ENCODE data around the gene RAC2.

RAC2 gene

DNA sequence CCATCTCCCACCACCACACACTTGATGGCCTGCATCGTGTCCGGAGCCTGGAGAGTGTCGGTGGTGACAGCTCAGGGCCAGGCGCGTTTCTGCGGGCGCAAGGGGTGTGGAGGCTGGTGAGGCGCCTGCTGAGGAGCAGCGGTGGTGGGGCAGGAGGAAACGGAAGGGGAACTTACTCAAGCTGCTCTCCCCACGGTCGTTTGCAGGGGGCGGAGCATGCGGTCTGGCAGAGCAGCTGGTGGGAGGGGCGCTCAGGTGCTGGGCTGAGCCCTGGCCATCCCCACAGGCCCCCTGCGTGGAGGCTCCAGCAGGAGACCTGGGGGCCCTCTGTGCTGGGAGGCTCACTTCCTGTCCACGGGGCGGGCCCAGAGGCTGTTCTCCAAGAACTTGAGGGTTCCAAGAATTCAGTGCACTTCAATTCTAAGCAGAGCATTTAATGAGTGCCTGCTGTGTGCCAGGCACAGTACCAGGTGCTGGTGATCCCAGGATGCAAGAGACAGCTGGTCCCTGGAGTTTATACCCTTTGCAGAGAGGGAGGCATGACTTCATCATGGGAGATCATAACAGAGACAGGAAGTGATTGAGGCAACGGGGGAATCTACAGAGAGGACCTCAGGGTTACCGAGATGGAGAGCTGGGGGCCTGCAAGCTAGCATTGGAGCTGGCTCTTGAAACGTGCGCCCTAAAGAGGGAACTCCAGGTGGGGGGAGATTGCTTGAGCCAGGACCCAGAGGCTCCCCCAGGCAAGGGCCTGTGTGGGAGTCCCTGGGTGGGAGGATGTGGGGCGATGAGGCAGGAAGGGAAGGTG lies at the start of gene RAC2:
Gene RAC2 (minus strand): TSS at position 156 of the 808 bp plus-strand sequence. CDS start 121 bp downstream, at position 35.
- peak; percentile 73 for DNase-seq (ENCODE audit: low read depth, low spot score)

DNA sequence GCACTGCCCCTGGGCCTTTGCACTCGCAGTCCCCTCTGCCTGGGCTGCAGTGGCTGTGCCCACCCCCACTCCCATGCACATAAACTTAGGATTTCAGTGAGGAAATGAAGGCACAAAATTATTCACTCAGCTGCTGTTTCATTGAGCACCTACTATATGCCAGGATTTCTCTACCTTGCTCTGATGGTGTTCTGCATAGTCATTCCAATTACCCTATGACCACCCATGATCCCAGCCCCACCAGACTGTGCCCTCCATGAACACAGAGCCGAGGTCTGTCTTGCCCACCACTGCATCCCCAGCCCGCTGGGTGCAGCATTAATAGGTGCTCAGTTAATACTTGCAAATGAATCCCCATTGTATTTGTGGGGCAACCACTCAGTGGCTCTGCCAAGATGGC lies 49.1 kb upstream of the RAC2 start:
- DNase-seq (ENCODE audit: low read depth, low spot score), result no peak

DNA sequence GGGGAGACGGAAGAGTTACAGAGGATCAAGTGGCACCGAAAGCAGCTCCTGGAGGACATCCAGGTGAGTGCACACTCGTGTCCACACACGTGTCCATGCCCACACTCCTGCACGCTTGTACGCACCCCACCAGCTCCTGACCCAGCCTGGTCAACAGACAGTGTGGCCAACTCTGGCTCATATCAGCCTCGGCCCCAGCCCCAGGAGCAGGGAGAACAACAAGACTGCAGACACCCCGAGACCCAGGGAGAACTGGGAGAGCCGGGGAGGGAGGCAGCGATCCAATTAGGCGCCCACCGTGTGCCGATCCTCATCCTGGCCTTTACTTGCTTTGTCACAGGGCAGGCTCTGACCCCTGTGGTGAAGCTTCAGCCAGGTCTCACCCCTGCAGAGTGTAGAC lies 48.6 kb upstream of the RAC2 start:
- no peak for DNase-seq (ENCODE audit: low read depth, low spot score)

DNA sequence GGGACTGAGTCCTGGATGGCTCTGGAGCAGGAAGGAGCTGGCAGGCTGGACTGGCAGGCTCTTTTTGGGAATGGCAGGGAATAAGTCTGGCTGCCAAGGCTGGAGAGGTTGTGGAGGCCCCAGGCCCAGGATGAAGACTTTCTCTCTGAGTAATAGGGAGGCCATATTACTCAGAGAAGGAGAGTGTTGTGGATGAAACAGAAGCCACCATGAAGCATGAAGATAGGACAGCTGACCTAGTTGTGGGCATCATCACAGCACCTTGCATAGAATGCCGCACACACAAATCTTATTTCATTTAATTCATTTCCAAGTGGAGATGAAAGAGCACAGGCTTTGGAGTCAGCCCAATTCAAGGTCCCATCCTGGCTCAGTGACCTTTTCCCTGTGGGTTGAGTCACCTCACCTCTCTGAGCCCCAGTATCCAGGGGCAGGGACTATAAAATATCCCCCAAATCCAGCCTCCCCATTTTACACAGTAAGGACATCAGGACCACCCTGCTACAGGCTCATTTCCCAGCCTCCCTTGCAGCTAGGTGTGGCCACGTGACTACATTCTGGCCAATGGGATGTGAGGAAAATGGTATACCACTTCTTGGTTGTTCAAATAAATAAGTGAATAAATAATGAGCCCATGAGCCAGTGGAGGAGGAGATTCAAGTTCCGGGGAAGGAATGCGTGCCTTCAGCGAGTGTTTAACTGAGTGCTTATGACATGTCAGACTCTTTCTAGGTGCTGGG lies 47.7 kb upstream of the RAC2 start:
- DNase-seq (ENCODE audit: low read depth, low spot score), result no peak

DNA sequence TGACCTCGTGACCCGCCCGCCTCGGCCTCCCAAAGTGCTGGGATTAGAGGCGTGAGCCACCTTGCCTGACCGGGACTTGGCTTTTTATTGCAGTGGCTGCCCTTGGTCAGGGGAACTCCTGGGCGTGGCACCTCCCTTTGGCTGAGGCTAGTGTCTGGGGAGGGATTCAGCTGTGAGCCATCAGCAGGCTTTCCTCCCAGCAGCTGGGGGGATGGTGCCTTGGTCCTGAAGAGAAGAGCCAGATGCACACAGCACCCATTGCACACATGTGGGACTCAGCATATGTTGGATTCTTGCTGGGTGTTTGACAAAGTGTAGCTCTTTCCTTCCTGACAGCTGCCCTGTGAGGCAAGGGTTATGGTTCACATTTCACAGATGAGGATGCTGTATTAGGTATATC lies 46.7 kb upstream of the RAC2 start:
- no peak for DNase-seq (ENCODE audit: low read depth, low spot score)

DNA sequence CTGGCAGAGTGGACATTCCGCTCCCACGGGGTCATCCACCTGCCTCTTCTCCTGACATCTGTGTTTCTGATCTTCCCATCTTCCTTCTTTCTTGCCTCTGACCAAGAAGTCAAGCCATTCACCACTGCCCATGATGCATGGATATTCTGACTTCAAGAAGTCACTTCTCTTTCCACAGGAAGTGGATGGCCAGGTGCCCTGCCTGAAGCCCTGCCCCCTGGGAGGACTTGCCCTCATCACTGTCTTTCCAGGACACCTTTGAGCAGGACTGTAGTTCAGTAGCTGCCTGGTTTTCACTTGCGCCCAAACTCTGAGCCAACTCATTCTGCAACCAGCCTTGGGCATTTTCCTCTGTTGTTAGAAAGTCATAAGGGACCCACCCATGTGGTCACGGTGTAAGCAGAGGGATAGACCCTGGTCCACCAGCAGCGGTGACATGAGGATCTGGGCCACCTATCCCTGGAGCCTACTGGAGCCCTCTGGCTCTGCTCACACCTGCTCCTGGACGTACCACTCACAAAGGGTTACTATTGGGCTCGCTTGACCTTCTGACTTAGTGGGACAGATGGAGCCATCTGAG lies 45.2 kb upstream of the RAC2 start:
- DNase-seq (ENCODE audit: low read depth, low spot score), result no peak

DNA sequence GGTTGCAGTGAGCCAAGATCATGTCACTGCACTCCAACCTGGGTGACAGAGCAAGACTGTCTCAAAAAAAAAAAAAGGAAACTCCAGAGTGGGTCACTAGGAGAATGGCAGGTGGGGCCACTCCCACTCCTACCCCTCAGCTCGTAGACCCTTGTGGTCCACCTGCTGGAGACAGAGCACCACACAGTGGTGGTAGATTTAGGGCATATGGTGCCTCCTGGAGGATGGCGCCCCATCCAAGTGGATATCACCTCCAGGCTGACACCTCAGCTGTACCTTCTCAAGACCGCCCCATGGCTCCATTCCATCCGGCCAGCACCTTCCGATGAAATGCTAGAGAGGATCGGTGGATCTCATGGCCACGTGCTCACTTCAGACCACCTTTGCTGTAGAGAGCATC lies 44.5 kb upstream of the RAC2 start:
- DNase-seq (ENCODE audit: low read depth, low spot score), result no peak

DNA sequence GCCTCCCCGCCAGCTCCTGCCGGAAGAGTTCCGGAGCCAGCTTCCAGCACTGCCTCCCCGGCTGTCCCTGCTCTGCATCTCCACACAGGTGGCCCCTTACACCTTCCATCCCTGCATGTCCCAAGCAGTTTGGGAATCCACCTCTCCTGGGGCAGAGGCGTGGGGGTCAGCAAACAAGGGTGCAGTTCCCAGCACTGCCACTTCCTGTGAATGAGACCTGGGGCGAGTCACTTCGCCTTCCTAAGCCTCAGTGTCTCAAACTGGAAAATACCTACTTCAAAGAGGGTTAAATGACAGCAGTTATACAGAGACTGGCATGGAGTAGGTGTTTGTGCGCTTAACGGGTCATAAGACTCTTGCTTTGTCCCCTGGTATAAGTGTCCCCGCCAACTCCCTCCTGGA lies 43.5 kb upstream of the RAC2 start:
- no peak for DNase-seq (ENCODE audit: low read depth, low spot score)

DNA sequence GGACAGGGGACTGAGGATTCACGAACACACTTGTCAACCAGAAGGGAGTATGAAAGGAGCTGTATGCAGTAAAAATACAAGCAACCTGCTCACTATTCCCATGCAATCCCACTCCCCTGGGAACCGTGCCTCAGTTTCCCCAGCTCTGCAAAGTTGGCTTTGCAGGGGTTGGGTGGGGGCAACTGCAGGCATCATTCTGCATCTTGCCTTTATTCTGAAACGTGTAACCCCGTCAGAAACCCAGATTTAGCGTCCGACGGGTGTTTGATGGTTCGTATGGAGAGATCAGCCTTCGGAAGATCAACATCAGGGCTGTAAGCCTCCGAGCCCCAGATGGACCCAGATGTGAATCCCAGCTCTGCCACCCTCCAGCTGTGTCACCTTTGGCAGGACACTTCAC lies 41.9 kb upstream of the RAC2 start:
- no peak for DNase-seq (ENCODE audit: low read depth, low spot score)

DNA sequence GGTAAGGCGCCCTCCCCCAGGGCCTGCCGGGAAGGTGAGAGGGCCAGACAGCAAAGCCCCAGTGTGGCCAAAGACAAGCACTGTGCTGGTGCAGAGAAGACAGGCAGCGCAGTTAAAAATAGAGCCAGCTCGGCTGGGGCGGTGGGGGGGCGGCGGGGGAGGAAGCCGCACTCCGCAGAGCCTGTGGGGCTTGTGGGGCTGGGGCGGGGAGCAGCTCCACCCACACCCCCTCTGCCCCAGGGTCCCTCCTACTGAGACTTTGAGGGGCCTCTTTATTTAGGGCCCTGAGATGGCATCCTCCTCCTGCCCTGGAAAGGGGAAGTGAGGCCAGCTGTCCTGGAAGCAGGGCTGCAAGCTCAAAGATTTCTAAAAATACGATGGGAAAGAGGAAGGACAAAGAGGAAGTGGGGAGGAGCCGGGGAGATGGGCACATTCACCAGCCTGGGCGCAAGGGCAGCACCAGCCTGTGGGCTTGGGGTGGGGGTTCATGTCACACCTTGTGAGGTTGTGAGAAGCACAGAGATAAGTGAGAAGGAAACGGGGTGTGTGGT lies 40.8 kb upstream of the RAC2 start:
- no peak for DNase-seq (ENCODE audit: low read depth, low spot score)

DNA sequence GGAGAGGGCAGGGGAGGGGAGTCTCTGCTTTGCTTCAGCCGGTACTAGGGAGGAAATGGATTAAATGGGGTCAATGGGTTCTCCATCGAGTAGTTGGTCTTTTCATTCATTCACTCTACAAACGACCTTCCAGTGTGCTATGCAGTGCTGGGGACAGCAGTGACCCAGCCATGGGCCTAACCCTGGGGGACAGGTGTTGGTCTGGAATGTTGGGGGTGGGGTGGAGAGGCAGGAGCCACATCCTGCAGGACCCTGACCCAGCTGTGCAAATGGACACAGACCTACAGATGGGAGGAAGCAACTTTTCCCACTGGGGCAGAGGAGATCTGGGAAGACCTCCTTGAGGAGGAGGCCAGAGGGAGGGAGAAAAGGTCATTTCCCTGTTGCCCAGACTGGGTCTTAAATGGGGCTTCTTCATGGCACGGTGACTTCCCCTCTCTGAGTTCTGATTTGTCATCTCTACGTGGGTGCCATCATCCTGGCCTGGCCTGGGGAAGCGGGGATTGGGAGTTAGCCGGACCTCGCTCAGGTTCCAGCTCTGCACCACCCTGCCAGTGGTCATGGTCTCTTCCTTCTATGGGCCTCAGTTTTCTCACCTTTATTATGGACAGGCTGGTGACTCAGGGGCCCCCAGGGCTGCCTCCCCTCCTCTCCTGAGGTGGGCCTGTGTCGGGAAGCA lies 40.2 kb upstream of the RAC2 start:
- DNase-seq (ENCODE audit: low read depth, low spot score), result no peak

DNA sequence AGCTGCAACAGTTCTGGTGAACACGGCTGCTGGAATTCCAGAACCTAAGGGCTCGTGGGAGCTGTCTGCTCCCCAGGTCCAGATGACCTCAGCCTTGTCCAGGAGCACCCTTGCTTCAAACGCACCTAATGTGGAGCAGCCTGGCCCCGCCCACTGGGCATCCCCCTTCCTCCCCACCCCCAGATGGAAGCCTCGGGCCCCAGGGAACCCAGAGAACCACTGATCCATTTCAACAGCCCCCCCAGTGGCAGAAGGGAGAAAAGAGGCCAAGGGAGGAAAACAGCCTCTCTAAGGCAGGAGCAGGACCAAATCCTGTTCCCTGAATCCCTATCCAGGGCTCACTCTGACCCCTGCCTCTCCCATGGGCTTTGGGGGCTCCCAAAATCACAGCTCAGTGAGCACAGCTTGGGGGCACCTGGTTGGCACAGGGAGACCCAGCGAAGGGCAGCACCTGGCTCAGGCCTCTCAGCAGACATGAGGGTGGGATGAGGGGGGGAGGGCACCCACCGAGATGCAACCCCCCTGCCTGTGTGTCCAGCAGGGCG lies 39.4 kb upstream of the RAC2 start:
- DNase-seq (ENCODE audit: low read depth, low spot score), result no peak

DNA sequence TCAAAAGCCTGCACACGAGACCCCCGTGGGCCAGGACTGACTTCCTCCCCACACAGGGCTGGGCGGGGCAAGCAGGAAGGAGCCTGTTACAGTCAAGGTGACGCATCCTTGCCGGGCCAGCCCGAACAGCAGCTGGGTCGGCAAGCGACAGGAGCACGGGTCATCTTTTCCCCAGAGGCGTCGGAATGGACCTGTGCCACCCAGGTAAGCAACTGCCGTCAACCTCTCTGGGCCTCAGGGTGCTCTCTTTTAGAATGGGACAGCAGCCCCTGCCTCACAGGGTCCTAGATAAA lies 38.3 kb upstream of the RAC2 start, which contains the start of gene CYTH4:
Gene CYTH4 (plus strand): TSS at position 124 of the 293 bp plus-strand sequence. CDS start 62 bp downstream, at position 186.
- DNase-seq (ENCODE audit: low read depth, low spot score), result no peak

DNA sequence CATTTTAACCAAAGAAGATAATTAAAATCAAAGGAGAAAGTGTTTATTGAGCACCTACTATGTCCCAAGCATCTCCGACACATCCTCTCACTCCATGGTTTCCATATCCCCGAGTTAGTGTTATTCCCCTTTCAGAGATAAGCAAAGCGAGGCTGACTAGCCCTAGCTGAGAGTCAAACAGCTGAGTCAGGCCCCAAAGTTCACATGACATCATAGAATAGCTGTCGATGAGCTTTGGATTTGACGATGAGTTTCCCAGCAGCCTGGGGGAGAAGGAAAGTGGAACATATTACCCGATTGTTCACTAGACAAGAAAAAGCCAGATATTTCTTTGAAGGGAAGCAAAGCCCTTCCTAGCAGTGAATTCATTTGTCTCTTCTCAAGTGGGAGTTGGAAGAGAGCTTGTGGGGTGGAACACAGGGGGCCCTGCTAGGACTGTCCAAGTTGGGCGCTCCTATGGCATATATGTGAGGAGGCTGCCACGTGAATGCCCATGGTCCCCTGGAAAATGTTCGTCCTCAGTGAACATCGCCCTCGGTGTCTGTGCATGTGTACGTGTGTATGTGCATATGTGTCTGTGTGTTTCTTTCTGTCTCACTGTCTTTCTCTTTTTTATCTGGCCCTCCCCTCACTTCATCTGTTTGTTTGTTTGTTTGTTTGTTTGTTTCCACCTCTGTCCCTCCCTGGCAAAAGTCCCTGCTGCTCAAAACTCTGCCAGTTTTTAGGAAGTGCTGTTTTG lies 37.7 kb upstream of the RAC2 start:
- DNase-seq (ENCODE audit: low read depth, low spot score), result no peak

DNA sequence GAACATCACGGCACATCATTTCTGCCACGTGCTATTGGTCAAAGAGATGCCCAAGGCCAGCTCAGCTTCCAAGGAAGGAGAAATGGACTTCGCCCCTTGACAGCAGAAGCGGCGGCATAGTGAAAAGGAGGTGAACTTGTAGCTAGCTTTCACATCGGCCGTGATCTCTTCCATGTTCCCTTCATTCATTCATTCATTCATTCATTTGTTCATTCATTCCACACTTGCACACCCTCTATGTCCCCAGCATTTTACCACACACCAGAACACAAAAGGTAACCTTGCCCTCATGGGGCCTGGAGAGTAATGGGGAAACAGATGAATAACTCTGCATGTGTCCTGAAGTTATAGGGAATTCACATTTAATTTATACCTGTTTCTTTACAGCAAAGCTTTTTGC lies 37.1 kb upstream of the RAC2 start:
- no peak for DNase-seq (ENCODE audit: low read depth, low spot score)

DNA sequence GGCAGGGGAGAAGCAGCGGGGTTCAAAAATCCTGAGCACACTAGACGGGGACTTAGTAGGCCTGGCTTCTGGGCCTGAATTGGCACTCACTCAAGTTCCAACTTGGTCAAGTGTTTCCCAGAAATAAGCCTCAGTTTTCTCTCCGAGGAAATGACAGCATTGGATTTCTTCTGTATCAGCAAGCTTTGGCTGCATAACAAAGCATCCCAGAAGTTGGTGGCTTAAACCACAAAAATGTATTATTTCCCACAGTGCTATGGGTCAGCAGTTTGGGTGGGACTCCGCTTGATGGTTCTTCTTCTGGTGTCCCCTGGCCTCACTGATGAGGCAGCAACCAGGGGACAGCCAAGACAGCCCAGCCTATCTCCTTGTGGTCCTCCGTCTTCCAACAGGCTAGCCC lies 36.6 kb upstream of the RAC2 start:
- no peak for DNase-seq (ENCODE audit: low read depth, low spot score)

DNA sequence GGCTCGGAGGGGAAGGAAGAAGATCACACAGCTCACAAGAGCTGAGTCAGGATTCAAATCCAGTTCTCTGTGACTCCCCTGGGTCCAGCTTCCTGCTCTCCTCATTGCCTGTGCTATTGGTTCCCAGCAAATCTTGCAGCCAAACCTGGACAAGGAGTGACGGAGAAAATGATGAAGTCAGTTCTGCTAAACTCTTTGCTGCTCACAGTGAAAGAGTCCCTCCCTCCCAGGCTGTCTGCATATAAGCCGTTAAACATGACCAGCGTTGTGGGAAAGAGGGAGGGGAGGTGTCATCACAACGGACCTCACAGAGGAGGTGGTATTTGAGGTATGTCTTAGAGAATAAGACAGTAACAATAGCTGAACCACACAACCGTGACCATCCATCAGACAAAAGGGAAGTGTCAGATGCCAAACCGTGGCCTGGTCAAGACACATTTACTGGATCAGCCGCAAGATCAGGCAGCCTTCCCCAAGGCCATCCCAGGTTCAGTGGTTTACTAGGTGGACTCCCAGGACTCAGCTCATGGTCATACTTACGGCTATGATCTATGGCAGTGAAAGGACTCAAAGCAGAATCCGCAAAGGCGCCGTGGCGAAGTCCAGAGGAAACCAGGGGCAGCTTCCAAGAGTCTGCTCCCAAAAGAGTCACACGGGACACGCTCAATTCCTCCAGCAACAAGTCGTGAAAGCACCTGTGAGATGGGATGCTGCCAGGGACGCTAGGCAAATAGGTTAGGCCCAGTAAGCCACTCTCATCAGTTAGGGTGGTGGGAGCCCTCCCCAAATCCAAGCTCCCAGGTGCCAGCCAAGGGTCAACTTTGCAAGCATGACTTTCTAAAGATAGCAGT lies 35.5 kb upstream of the RAC2 start:
- DNase-seq (ENCODE audit: low read depth, low spot score), result peak; percentile 35

DNA sequence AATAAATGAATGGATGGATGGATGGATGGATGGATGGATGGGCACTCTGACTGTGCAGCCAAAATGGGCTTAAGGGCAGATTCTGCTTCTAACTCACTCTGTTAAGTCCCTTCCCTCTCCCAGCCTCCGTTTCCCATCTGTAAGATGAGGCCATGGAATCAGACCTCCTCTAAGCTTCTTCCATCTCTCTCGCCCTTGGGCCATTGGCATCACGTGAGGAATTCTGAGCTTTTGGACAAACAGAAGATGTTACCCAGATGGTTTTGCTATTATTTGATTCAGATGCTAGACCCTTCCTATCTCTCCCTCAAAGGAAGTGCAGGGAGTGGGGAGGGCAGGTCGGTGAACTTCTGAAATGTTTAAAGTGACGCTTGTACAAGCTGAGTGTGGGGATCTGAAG lies 34.2 kb upstream of the RAC2 start:
- no peak for DNase-seq (ENCODE audit: low read depth, low spot score)

DNA sequence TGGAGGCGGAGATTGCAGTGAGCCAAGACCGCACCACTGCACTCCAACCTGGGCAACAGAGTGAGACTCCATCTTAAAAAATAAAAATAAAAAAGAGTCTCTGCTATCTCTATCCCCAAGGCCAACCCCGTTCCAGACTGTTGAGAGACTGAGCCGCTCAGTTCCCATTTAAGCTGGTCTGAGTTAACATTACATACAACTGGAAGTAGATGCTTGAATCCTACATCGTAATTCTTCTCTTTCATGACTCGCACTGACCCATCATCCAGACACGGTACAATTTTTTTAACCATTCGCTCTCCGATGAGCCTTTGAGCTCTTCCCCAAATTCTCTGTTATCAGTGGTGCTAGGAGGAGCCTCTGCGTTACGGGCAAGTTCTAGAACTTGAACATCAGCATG lies 33.3 kb upstream of the RAC2 start:
- no peak for DNase-seq (ENCODE audit: low read depth, low spot score)

DNA sequence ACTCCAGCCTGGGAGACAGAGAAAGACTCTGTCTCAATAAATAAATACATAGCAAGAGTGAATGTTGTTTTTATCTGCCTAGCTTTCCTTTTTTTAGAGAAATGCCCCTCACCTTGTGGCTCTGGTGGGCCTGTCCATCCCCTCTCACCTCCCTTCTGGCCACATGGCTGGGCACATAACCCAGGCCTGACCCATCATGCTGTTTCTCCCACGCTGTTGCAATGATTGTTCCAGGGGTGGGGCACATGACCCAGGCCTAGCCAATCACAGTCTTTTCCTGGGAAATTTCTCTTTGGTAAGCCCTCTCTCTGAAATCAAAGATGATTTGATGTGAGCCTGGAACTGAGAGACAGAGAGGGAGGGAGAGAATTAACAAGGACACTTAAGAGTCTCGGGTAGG lies 32.7 kb upstream of the RAC2 start:
- DNase-seq (ENCODE audit: low read depth, low spot score), result no peak

Data from ELF-1 (cell line).